GM12801 (cell line): ENCODE measurements around the gene BMP7.

Experiments used
- TF ChIP-seq, protein P1 (sequence below): IDR thresholded peaks from one replicate; pipeline ENCODE4 v1.5.1; 2011; ENCODE audit warnings: control low read depth; ENCODE audit not compliant: insufficient read length; ENCODE audit errors: extremely low read depth

BMP7 gene

DNA sequence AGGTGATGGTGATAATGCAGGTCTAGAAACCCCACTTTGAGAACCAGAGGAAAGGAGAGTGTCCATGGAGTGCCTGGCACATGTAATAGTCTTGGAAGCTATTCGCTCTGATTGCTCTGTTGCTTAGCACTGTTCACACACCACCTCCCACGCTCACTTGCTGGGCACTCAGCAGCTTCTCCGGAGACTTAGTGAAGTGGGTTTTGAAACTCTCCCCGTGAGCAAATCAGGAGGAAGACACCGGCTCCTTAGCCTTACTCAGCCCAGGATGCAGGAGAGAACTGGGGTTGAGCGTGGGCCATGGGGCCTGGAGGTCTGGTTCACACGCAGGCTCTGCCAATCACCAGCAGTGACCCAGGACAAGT, 22.2 kb downstream of the BMP7 start:
- TF ChIP-seq, protein P1, sequence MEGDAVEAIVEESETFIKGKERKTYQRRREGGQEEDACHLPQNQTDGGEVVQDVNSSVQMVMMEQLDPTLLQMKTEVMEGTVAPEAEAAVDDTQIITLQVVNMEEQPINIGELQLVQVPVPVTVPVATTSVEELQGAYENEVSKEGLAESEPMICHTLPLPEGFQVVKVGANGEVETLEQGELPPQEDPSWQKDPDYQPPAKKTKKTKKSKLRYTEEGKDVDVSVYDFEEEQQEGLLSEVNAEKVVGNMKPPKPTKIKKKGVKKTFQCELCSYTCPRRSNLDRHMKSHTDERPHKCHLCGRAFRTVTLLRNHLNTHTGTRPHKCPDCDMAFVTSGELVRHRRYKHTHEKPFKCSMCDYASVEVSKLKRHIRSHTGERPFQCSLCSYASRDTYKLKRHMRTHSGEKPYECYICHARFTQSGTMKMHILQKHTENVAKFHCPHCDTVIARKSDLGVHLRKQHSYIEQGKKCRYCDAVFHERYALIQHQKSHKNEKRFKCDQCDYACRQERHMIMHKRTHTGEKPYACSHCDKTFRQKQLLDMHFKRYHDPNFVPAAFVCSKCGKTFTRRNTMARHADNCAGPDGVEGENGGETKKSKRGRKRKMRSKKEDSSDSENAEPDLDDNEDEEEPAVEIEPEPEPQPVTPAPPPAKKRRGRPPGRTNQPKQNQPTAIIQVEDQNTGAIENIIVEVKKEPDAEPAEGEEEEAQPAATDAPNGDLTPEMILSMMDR = no peak

DNA sequence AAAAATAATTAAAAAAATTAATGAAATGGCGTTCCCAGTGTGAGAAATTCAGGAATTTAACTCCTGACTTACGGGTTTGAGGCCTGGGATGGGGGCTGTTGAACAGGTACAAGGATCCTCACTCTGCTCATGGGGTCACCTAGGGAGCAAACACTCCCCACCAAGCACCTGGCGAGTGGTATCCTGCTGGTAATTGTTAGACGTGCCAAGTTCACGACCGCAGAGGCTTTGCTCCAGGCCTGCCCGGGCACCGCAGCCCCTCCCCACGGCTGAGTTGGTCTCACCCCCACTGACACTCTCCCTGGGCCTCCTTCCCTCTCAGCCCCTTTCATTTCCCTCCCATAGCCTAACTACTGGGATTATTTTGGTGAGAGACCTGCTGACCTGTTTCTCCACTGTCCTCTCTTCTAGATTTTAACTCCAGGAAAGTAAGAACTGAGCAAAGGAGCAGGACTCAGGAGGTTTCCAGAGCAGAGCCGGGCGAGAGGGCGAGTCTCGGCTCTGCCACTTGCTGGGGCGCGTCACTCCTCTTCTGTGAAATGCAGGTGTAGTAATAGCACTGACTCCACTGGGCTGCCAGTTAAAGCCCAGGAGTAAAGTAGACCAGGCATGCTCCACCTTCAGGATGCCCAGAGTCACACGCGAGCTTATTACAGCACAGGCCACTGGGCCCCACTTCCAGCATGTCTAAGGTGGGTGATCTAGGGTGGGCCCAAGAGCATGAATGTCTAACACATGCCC, 22.8 kb downstream of the BMP7 start:
- TF ChIP-seq, protein P1 = no peak

DNA sequence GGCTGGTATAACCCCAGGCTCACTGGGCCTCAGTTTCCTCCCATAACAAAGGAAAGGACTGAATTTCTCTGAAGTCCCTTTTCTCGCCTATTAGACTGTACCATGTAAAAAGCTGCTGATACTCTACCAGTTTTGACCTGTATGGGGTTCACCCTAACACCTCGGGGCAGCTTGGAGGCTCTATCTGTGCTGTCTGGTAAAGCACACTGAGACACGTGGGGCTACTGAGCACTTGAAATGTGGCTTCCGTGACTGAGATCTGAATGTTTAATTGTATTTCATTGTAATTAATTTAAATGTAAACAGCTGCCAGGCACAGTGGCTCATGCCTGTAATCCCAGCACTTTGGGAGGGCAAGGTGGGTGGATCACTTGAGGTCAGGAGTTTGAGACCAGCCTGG, 24.0 kb downstream of the BMP7 start:
- TF ChIP-seq, protein P1 = no peak

DNA sequence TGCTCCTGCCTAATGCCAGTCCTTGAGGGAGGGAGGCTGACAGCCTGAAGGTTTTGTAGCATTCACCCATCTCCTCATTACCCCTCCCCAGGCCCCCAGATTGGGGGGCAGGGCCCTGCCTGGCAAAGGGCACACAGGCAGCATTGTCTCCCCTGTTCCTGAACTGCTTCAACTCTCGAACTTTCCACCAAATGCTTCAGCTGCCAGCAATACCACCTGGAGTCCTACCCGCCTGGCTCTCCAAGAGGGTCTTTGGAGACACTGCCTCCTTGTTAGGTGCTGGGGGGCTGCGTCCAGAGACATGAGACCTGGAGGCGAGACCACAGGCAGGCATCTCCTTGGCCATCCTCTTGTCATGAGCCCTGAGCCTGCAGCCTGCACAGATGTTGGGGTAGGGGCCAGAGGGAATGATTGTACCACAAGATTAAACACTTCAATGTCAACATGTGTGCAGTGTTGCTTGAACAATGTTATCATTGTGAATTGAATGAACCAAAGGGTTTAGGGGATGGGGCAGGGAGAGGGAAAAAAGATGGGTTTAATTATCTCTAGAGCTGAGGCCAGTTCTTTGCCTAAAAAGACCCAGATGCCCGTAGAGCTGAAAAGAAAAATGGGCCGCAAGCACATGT, 25.0 kb downstream of the BMP7 start:
- TF ChIP-seq, protein P1 = no peak

DNA sequence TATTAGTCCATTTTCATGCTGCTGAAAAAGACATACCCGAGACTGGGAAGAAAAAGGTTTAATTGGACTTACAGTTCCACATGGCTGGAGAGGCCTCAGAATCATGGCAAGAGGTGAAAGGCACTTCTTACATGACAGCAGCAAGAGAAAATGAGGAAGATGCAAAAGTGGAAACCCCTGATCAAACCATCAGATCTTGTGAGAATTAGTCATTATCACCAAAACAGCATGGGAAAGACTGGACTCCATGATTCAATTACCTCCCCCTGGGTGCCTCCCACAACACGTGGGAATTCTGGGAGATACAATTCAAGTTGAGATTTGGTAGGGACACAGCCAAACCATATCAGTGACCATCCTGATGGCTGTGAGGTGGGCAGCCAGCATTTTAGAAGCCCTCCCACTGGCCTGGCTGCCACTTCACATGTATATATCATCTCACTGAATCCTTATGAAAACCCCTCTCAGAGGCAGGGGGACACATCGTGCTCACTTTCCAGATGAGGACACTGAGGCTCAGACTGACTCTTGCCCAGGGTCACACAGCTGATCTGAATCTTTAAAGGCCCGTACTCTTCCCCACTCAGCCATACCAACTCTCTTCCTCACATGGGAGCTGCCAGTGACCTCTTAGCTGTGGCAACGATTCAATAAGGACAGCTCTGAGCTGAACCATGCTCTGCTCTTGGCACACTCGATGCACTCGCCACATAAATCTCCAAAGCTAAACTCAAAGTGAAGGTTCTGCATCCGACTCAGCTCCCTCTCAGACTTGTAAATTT, 25.7 kb downstream of the BMP7 start:
- TF ChIP-seq, protein P1 = no peak

DNA sequence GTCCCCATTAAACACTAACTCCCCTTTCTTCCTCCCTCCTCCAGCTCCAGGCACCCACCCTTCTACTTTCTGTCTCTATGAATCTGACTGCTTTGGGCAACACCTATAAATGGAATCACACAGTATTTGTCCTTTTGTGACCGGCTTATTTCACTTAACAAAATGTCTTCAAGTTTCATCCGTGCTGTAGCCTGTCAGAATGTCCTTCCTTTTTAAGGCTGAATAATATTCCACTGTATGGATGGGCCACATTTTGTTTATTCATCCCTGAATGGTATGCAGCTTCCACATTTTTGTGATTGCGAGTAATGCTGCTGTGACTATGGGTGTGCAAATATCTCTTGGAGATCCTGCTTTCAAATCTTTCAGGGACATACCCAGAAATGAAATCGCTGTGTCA, 28.4 kb downstream of the BMP7 start:
- TF ChIP-seq, protein P1 = no peak

DNA sequence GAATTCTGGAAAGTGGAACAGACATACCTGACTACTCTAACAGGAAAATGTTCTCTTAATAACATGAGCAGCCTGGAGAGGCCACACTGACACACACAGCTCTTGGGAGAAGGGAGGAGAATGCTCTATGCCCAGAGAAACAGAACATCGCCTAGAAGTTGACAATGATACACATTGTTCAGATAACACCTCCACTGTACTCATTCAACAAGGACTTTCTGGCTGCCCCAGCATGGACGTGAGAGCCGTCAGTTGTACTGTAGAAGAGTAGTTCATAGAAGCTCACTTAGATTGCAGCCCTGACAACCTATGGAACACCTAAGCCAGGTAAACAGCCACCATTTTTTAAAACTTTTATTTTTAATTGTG, 28.9 kb downstream of the BMP7 start:
- TF ChIP-seq, protein P1 = no peak
